Endothelial cell of umbilical vein (primary cell): ENCODE results near the gene ZG16. TPM values are rescaled to one million over a fixed set of nuclear protein-coding genes. Genes with fewer than 3 reads are reported as not detected.

Source experiments
- BruUV-seq: library from RNA; stranded (reverse); fragments of 400-500 nt; replicated peaks from 2 replicates; lab custom pipeline; 2021; lab: Mats Ljungman, UMichigan
- CTCF ChIA-PET: fragments of 300-600, 350-600 bp; sonication (Branson Sonifier 250); formaldehyde crosslinking; loops from one replicate; lab custom pipeline; 2021; ENCODE audit warnings: antibody characterized with exemption, inconsistent platforms; lab: Charles Lee
- POLR2A ChIA-PET: fragments of 300-600, 350-600 bp; sonication (Branson Sonifier 250); formaldehyde crosslinking; loops from one replicate; lab custom pipeline; 2021; ENCODE audit warnings: antibody characterized with exemption, inconsistent platforms; lab: Charles Lee
- DNase-seq: peaks from one replicate; pipeline ENCODE4 v3.0.0-alpha.2; 2011; ENCODE audit warnings: low read depth, low spot score
- FAIRE-seq: peaks from 2 replicates; lab custom pipeline; 2011; peaks lifted over from hg19 to GRCh38; lab: Jason Lieb, UNC
- H2AFZ ChIP-seq: 2 replicates; pipeline ENCODE4 v1.6.0; 2012; ENCODE audit warnings: low read depth, low read length, control low read depth, inconsistent platforms
- H3K27ac ChIP-seq: 2 replicates; pipeline ENCODE4 v1.5.1; 2011; ENCODE audit warnings: low read depth, mild to moderate bottlenecking, control low read depth, low read length, moderate library complexity; ENCODE audit not compliant: insufficient read depth
- H3K27me3 ChIP-seq, 2 experiments: 2 replicates each; pipeline versions ENCODE4 v1.6.0 to v1.6.1; 2011; ENCODE audit warnings: low read length in 2 of 2, mixed read lengths in 1 of 2; ENCODE audit not compliant: control insufficient read depth in 2 of 2, insufficient read depth in 2 of 2
- H3K36me3 ChIP-seq, 2 experiments: 2 replicates in 1 of 2; 3 replicates in 1 of 2; pipeline ENCODE4 v1.5.1; 2011; ENCODE audit warnings: low read length in 2 of 2, mild to moderate bottlenecking in 1 of 2, moderate library complexity in 1 of 2; ENCODE audit not compliant: control insufficient read depth in 2 of 2, insufficient read depth in 2 of 2; ENCODE audit errors: extremely low read depth in 1 of 2
- H3K4me1 ChIP-seq: 3 replicates; pipeline ENCODE4 v1.5.1; 2011; ENCODE audit warnings: mild to moderate bottlenecking, low read length; ENCODE audit not compliant: control insufficient read depth, insufficient read depth; ENCODE audit errors: extremely low read depth
- H3K4me2 ChIP-seq: 2 replicates; pipeline ENCODE4 v1.6.1; 2011; ENCODE audit warnings: low read length, control low read depth, mixed read lengths; ENCODE audit not compliant: insufficient read depth
- H3K4me3 ChIP-seq, 3 experiments: fragments of 200-600 bp in 1 of 3; sonication (generic), shearing (Covaris generic) in 1 of 3; replicated peaks in 1 of 3; 2 replicates each; pipeline ENCODE4 v1.5.1; 2011 to 2016; ENCODE audit warnings: control low read depth in 3 of 3, low read length in 3 of 3, mild to moderate bottlenecking in 2 of 3, inconsistent platforms in 1 of 3, low read depth in 1 of 3, moderate library complexity in 1 of 3; ENCODE audit not compliant: insufficient read depth in 1 of 3
- H3K79me2 ChIP-seq: 2 replicates; pipeline ENCODE4 v1.6.0; 2012; ENCODE audit warnings: low read length, inconsistent platforms; ENCODE audit not compliant: control insufficient read depth, insufficient read depth
- H3K9ac ChIP-seq: replicated peaks from 2 replicates; pipeline ENCODE3; 2011; ENCODE audit warnings: low read length, control low read depth; ENCODE audit not compliant: insufficient read depth; ENCODE audit errors: extremely low read depth
- H3K9me1 ChIP-seq: replicated peaks from 3 replicates; pipeline ENCODE4 v1.6.0; 2011; ENCODE audit warnings: mild to moderate bottlenecking, low read length; ENCODE audit not compliant: control insufficient read depth, insufficient read depth; ENCODE audit errors: extremely low read depth
- H3K9me3 ChIP-seq: replicated peaks from 2 replicates; pipeline ENCODE4 v1.5.1; 2012; ENCODE audit warnings: low read length, inconsistent platforms; ENCODE audit not compliant: control insufficient read depth, insufficient read depth
- H4K20me1 ChIP-seq: replicated peaks from 2 replicates; pipeline ENCODE3; 2011; ENCODE audit warnings: mild to moderate bottlenecking, low read length; ENCODE audit not compliant: control insufficient read depth, insufficient read depth; ENCODE audit errors: extremely low read depth
- CTCF ChIP-seq, 2 donors: IDR thresholded peaks; 1 replicate in 1 of 2; 2 replicates in 1 of 2; pipeline ENCODE4 v1.5.1; 2011; ENCODE audit warnings: low read length in 2 of 2, mild to moderate bottlenecking in 2 of 2, moderate library complexity in 2 of 2, control low read depth in 1 of 2, inconsistent platforms in 1 of 2, low read depth in 1 of 2; ENCODE audit not compliant: insufficient read depth in 1 of 2; ENCODE audit errors: extremely low read depth in 1 of 2
- FOS ChIP-seq: IDR thresholded peaks from 2 replicates; pipeline ENCODE4 v1.6.1; 2011; ENCODE audit warnings: mild to moderate bottlenecking, low read length, moderate library complexity, borderline replicate concordance; ENCODE audit not compliant: insufficient read depth
- POLR2A ChIP-seq: IDR thresholded peaks from 2 replicates; pipeline ENCODE4 v1.6.1; 2012; ENCODE audit warnings: low read depth, mild to moderate bottlenecking, control low read depth, low read length
- dilution Hi-C: fragments of 300-500 bp; cut with MboI; formaldehyde crosslinking; loops from one replicate; pipeline ENCODE4 v1.15.0; 2019; ENCODE audit warnings: low sequenced_read_pairs; ENCODE audit not compliant: extremely low pct_ligation_motif_present
- intact Hi-C: fragments of 100-400 bp; cut with micrococcal nuclease; formaldehyde crosslinking; loops from one replicate; pipeline ENCODE4 v1.10.0; 2022
- polyA plus RNA-seq, 4 experiments: library from polyadenylated mRNA; depleted of rRNA in 3 of 4; stranded (reverse) in 3 of 4; unstranded in 1 of 4; fragments of >200 nt; gene quantifications; 2 replicates each; pipeline versions ENCODE4 v1.2.1 to v1.2.3, GENCODE V29; 2011 to 2012; ENCODE audit warnings: missing spikeins in 1 of 4
- total RNA-seq: library from RNA; stranded (reverse); gene quantifications from 2 replicates; pipeline ENCODE4 v1.2.3, GENCODE V29; 2021

Gene ZG16
- total and polyA plus RNA-seq, 2 donors (not counting 3 experiments of a cell fraction or from before 2014, with no cell fraction given), result not detected

DNA sequence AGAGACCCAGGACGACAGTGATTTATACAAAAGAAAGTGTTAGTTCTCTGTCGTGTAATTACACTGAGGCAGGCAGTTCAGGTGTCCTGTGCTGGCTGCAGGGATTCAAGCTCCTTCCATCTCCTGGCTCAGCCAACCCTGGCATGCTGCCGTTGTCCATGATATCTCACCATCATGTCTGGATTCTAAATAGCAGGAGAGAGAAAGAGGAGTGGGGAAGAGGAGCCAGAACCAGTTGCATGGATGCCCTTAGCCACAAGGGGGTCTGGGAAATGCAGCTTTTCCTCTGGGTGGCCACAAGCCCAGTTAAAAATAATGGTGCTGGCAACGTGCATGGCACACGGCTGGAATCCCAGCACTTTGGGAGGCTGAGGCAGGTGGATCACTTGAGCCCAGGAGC is 41.9 kb upstream of the ZG16 start:
- ChIA-PET CTCF (interaction anchor here (0.8 to 1.4 kb wide), 4 partner anchors 9 to 296 kb away, joined by 4 read pairs; no protein-coding TSS in a partner anchor), POLR2A (interaction anchor here (0.5 kb wide), 1 partner anchor 18 kb away, joined by 5 read pairs; no protein-coding TSS in a partner anchor)
- no peak overlapping the region for H3K4me3 ChIP-seq
- FAIRE-seq (no peak), DNase-seq (no peak)
- H3K27ac ChIP-seq, result no peak overlapping the region
- H3K9ac ChIP-seq, result no peak overlapping the region
- H4K20me1 ChIP-seq, result no peaks in the 10 kb centered on the region
- BruUV-seq, result no TSS peak
- no peaks in the 10 kb centered on the region for H3K4me1 ChIP-seq
- intact Hi-C loops (no loop called here), dilution Hi-C loops (no loop called here)
- no peaks in the 10 kb centered on the region for H3K9me3 ChIP-seq
- TF ChIP-seq CTCF (IDR thresholded peaks at IDR 0.05; ENCODE audit: extremely low read depth in 1 of 2, insufficient read depth in 1 of 2, low read depth in 1 of 2, low read length in 2 of 2), result peak; percentile 5 to 27
- no peak for TF ChIP-seq POLR2A
- H3K27me3 ChIP-seq, result peaks cover 2 to 3% of the 10 kb centered on the region in 2 experiments
- H3K9me1 ChIP-seq, result no peaks in the 10 kb centered on the region
- no peak overlapping the region for H3K4me2 ChIP-seq
- H3K36me3 ChIP-seq, result no peaks in the 10 kb centered on the region
- H2AFZ ChIP-seq, result no peak overlapping the region
- no peaks in the 10 kb centered on the region for H3K79me2 ChIP-seq

DNA sequence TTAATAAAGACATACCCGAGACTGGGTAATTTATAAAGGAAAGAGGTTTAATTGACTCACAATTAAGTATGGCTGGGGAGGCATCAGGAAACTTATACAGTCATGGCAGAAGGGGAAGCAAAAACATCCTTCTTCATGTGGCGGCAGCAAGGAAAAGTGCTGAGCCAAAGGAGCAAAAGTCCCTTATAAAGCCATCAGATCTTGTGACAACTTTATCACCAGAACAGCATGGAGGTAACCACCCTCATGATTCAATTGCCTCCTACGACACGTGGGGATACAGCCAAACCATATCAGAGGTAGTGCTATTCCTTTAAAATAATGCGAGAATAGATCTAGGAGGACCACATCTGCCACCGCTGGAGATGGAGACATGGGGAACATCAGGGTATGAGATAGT is 41.3 kb upstream of the ZG16 start:
- intact Hi-C loops (no loop called here), dilution Hi-C loops (no loop called here)
- Histone ChIP-seq H3K9ac (no peak overlapping the region), H3K9me3 (no peaks in the 10 kb centered on the region), H3K4me2 (no peak overlapping the region), H3K4me3 (no peak overlapping the region), H4K20me1 (no peaks in the 10 kb centered on the region), H2AFZ (no peak overlapping the region), H3K27me3 (peaks cover 2 to 3% of the 10 kb centered on the region in 2 experiments), H3K79me2 (no peaks in the 10 kb centered on the region), H3K9me1 (no peaks in the 10 kb centered on the region), H3K4me1 (no peaks in the 10 kb centered on the region), H3K36me3 (no peaks in the 10 kb centered on the region), H3K27ac (no peak overlapping the region)
- ChIA-PET POLR2A (no interaction called here), CTCF (interaction anchor here (1.0 to 1.4 kb wide), 2 partner anchors 46 to 295 kb away, joined by 4 read pairs; no protein-coding TSS in a partner anchor)
- no TSS peak for BruUV-seq
- no peak for DNase-seq
- FAIRE-seq, result no peak
- TF ChIP-seq FOS, result no peak
